ENCODE data around the gene SLC2A3. TPM values are rescaled to one million over a fixed set of nuclear protein-coding genes. Genes with fewer than 3 reads are reported as not detected.
"Not testable (repeated sequence)": the region's sequence is repeated elsewhere in the genome, so short reads cannot be mapped to it uniquely, and the experiment has no call there.

The SLC2A3 gene
- total RNA-seq, 3 donors from 2014 or later, result 109 to 117 (median 114) TPM

GRCh38 chr12:7915661-7916403 lies 20.2 kb downstream of the SLC2A3 start:
- ATAC-seq, result peak; percentile 76
- Mint-ChIP-seq H3K27me3 (ENCODE audit: low read depth) (no peaks in the 10 kb centered on the region), H3K4me3 (no peak overlapping the region), H3K36me3 (ENCODE audit: insufficient read depth) (peaks cover 17% of the 10 kb centered on the region), H3K9me3 (no peaks in the 10 kb centered on the region), H3K4me1 (ENCODE audit: low read depth) (peaks cover 21% of the 10 kb centered on the region)
- peak; percentile 22 for DNase-seq

DNA sequence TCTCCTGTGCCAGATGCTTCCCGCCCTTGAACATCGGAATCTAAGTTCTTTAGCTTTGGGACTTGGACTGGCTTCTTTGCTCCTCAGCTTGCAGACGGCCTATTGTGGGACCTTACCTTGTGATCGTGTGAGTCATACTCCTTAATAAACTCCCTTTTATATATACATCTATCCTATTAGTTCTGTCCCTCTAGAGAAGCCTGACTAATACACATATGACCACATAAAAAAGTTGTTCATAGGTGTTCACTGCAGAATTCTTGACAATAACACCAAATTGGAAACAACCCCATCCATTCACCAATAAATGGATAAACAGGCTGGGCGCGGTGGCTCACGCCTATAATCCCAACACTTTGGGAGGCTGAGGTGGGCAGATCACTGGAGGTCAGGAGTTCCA lies 25.9 kb downstream of the SLC2A3 start:
- H3K4me3 Mint-ChIP-seq; H3K9me3 Mint-ChIP-seq; H3K4me1 Mint-ChIP-seq (ENCODE audit: low read depth); ATAC-seq; H3K36me3 Mint-ChIP-seq (ENCODE audit: insufficient read depth); H3K27me3 Mint-ChIP-seq (ENCODE audit: low read depth); DNase-seq: not testable (repeated sequence)

DNA sequence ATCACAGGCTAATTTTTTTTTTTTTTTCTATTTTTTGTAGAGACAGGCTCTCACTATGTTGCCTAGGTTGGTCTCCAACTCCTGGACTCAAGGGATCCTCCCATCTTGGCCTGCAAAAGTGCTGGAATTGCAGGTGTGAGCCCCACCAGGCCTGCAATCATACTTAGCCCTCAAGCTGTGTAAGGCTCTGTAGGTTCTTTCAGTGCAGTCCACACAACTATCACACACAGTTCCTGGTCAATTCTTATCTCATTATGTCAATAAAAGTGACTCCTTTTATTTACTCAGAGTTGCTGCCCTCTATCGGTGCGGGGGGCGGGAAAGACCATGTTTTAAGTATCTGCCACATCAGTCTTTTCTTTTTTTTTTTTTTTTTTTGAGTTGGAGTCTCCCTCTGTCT lies 29.0 kb downstream of the SLC2A3 start:
- H3K36me3 Mint-ChIP-seq (ENCODE audit: insufficient read depth), result no peaks in the 10 kb centered on the region
- no peak for DNase-seq
- no peak overlapping the region for H3K4me3 Mint-ChIP-seq
- H3K9me3 Mint-ChIP-seq, result no peaks in the 10 kb centered on the region
- H3K27me3 Mint-ChIP-seq (ENCODE audit: low read depth), result no peaks in the 10 kb centered on the region
- no peaks in the 10 kb centered on the region for H3K4me1 Mint-ChIP-seq (ENCODE audit: low read depth)
- no peak for ATAC-seq

DNA sequence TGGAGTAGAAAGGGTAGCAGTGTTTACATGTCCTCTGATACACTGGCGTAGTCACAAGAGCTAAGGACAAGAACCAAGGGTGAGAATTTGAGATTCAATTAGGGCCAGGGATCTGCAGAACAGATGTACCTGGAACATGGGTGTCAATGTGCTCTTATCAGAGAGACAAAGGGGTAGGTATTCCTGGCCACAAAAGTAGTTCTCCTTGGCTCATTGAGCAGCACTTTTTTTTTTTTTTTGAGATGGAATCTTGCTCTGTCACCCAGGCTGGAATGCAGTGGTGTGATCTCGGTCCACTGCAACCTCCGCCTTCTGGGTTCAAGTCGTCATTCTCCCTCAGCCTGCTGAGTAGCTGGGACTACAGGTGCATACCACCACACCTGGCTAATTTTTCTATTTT lies 29.7 kb downstream of the SLC2A3 start:
- ATAC-seq; H3K4me3 Mint-ChIP-seq; H3K4me1 Mint-ChIP-seq (ENCODE audit: low read depth); H3K9me3 Mint-ChIP-seq; H3K36me3 Mint-ChIP-seq (ENCODE audit: insufficient read depth); H3K27me3 Mint-ChIP-seq (ENCODE audit: low read depth); DNase-seq: not testable (repeated sequence)

GRCh38 chr12:7905600-7906125 lies 30.3 kb downstream of the SLC2A3 start:
- not testable (repeated sequence) for H3K9me3 Mint-ChIP-seq; ATAC-seq; H3K4me3 Mint-ChIP-seq; H3K4me1 Mint-ChIP-seq (ENCODE audit: low read depth); H3K36me3 Mint-ChIP-seq (ENCODE audit: insufficient read depth); DNase-seq; H3K27me3 Mint-ChIP-seq (ENCODE audit: low read depth)

GRCh38 chr12:7905071-7905470 lies 30.9 kb downstream of the SLC2A3 start:
- no peak for DNase-seq
- Mint-ChIP-seq H3K27me3 (ENCODE audit: low read depth) (no peaks in the 10 kb centered on the region), H3K4me3 (no peak overlapping the region), H3K36me3 (ENCODE audit: insufficient read depth) (no peaks in the 10 kb centered on the region), H3K9me3 (no peaks in the 10 kb centered on the region), H3K4me1 (ENCODE audit: low read depth) (no peaks in the 10 kb centered on the region)
- ATAC-seq, result no peak

- not testable (repeated sequence) for H3K9me3 Mint-ChIP-seq; H3K4me1 Mint-ChIP-seq (ENCODE audit: low read depth); H3K36me3 Mint-ChIP-seq (ENCODE audit: insufficient read depth); H3K27me3 Mint-ChIP-seq (ENCODE audit: low read depth); ATAC-seq; DNase-seq; H3K4me3 Mint-ChIP-seq
Observed at GRCh38 chr12:7902416-7902815, 33.6 kb downstream of the SLC2A3 start.

DNA sequence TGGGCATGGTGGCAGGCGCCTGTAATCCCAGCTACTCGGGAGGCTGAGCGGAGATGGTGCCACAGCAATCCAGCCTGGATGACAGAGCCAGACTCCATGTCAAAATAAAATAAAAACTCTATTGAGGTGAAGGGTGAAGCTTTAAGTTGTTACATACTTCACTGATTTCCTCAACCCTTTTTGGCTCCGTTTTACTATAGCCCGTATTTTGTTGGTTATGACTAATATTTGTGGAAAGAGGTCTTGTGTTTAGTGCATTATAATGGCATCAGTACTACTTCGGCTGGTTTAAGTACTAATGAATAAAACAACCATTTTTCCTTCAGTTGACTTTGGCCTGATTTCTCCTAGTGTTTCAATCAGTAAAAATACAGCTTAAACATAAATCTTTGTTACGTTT lies 36.2 kb downstream of the SLC2A3 start:
- no peak for DNase-seq
- no peak for ATAC-seq
- Mint-ChIP-seq H3K4me1 (ENCODE audit: low read depth) (no peaks in the 10 kb centered on the region), H3K4me3 (no peak overlapping the region), H3K9me3 (no peaks in the 10 kb centered on the region), H3K36me3 (ENCODE audit: insufficient read depth) (no peaks in the 10 kb centered on the region), H3K27me3 (ENCODE audit: low read depth) (no peaks in the 10 kb centered on the region)

DNA sequence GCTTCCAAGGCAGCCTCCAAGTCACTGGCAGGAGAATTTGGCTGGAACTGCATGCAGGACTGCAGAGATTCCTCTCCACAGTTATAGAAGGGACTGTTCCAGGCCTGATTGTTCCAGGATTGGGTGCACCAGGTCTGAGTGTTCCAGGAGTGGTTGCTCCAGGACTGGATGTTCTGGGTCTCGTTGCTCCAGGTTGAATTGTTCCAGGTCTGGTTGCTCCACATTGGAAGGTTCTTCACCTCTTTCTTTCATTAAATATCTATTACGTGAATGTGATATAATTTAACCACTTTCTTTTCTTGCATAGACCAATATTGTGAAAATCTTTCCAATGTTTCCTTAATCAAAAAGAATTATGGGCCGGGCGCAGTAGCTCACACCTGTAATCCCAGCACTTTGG lies 39.3 kb downstream of the SLC2A3 start:
- not testable (repeated sequence) for ATAC-seq; H3K4me3 Mint-ChIP-seq; H3K36me3 Mint-ChIP-seq (ENCODE audit: insufficient read depth); H3K27me3 Mint-ChIP-seq (ENCODE audit: low read depth); DNase-seq; H3K9me3 Mint-ChIP-seq; H3K4me1 Mint-ChIP-seq (ENCODE audit: low read depth)

DNA sequence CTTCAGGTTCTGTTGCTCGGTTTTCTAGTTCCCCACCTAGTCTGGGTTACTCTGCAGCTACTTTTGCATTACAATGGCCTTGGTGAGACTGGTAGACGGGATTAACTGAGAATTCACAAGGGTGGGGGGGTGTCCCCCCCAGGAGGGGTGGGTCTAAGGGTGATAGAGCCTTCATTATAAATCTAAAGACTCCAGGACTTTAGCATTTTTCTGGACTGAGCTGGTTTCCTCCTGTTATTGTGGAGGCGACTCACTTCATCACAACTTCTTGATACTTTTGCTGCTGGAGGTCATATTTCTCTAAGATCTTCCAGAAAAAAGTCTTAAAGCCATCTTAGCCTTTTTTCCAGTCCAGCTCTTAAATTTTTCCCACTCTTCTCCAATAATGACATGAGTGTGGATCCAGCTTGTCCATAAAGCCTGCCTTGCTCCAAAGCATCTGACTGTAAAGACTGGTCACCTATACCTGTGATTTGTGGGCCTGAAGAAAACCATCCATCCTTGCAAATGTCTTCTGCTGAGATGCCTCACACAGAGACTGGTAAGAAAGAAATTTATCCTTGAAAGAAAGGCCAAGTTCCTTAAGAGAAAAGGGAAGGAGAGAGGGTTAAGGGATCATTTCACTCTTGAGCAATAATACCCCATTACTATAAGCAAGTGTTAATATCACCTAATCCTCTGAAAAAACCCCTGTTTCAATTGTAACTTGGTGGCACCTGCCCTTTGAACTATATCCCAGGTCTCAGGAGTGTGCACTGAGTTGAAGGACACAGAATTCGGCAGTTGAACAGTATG lies 43.6 kb downstream of the SLC2A3 start:
- no peak overlapping the region for H3K4me3 Mint-ChIP-seq
- no peaks in the 10 kb centered on the region for H3K9me3 Mint-ChIP-seq
- H3K27me3 Mint-ChIP-seq (ENCODE audit: low read depth), result peaks cover 7% of the 10 kb centered on the region
- H3K4me1 Mint-ChIP-seq (ENCODE audit: low read depth), result no peaks in the 10 kb centered on the region
- DNase-seq (no peak), ATAC-seq (no peak)
- H3K36me3 Mint-ChIP-seq (ENCODE audit: insufficient read depth), result no peaks in the 10 kb centered on the region

- no peaks in the 10 kb centered on the region for H3K27me3 Mint-ChIP-seq (ENCODE audit: low read depth)
- no peaks in the 10 kb centered on the region for H3K36me3 Mint-ChIP-seq (ENCODE audit: insufficient read depth)
- H3K4me3 Mint-ChIP-seq, result no peak overlapping the region
- H3K9me3 Mint-ChIP-seq, result no peaks in the 10 kb centered on the region
- DNase-seq, result no peak
- H3K4me1 Mint-ChIP-seq (ENCODE audit: low read depth), result no peaks in the 10 kb centered on the region
- ATAC-seq, result no peak
Observed at GRCh38 chr12:7884689-7885088, 51.3 kb downstream of the SLC2A3 start.

GRCh38 chr12:7881736-7882120 lies 54.3 kb downstream of the SLC2A3 start:
- H3K4me1 Mint-ChIP-seq (ENCODE audit: low read depth); ATAC-seq; H3K9me3 Mint-ChIP-seq; DNase-seq; H3K4me3 Mint-ChIP-seq; H3K36me3 Mint-ChIP-seq (ENCODE audit: insufficient read depth); H3K27me3 Mint-ChIP-seq (ENCODE audit: low read depth): not testable (repeated sequence)

DNA sequence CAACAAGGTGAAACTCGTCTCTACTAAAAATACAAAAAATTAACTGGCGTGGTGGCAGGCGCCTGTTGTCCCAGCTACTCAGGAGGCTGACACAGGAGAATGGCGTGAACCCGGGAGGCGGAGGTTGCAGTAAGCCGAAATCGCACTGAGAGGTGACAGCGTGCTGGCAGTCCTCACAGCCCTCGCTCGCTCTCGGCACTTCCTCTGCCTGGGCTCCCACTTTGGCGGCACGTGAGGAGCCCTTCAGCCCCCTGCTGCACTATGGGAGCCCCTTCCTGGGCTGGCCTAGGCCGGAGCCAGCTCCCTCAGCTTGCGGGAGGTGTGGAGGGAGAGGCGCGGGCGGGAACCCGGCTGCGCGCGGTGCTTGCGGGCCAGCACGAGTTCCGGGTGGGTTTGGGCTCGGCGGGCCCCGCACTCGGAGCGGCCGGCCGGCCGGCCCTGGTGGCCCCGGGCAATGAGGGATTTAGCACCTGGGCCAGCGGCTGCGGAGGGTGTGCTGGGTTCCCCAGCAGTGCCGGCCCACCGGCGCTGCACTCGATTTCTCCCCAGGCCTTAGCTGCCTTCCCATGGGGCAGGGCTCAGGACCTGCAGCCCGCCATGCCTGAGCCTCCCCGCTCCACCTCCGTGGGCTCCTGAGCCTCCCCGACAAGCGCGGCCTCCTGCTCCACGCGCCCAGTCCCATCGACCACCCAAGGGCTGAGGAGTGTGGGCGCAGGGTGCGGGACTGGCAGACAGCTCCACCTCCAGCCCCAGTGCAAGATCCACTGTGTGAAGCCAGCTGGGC lies 54.8 kb downstream of the SLC2A3 start:
- DNase-seq; H3K4me3 Mint-ChIP-seq; H3K27me3 Mint-ChIP-seq (ENCODE audit: low read depth); H3K9me3 Mint-ChIP-seq; H3K36me3 Mint-ChIP-seq (ENCODE audit: insufficient read depth); ATAC-seq; H3K4me1 Mint-ChIP-seq (ENCODE audit: low read depth): not testable (repeated sequence)

- H3K4me3 Mint-ChIP-seq, result no peak overlapping the region
- ATAC-seq, result no peak
- H3K27me3 Mint-ChIP-seq (ENCODE audit: low read depth), result no peaks in the 10 kb centered on the region
- no peaks in the 10 kb centered on the region for H3K36me3 Mint-ChIP-seq (ENCODE audit: insufficient read depth)
- H3K4me1 Mint-ChIP-seq (ENCODE audit: low read depth), result no peaks in the 10 kb centered on the region
- no peaks in the 10 kb centered on the region for H3K9me3 Mint-ChIP-seq
- DNase-seq, result no peak
Observed at GRCh38 chr12:7879246-7879645, 56.7 kb downstream of the SLC2A3 start.

All from activated T-cell treated with anti-CD3 and anti-CD28 coated beads, Interleukin-2, amount 50 U/mL, for 4 hours (primary cell).